OCI-LY3 (cell line): ENCODE data around the gene VENTX.

Experiments
- EZH2phosphoT487 ChIP-seq: fragments of 200-600 bp; shearing (Covaris generic); IDR thresholded peaks from 2 replicates; pipeline ENCODE4 v1.6.1; 2018; ENCODE audit warnings: antibody characterized with exemption, mixed run types, low read depth
- TF ChIP-seq, protein P1 (sequence below): fragments of 200-600, 300-600 bp; sonication (generic); IDR thresholded peaks from 2 replicates; pipeline ENCODE4 v1.5.1; 2014; ENCODE audit warnings: antibody characterized with exemption, low read length, low read depth

DNA sequence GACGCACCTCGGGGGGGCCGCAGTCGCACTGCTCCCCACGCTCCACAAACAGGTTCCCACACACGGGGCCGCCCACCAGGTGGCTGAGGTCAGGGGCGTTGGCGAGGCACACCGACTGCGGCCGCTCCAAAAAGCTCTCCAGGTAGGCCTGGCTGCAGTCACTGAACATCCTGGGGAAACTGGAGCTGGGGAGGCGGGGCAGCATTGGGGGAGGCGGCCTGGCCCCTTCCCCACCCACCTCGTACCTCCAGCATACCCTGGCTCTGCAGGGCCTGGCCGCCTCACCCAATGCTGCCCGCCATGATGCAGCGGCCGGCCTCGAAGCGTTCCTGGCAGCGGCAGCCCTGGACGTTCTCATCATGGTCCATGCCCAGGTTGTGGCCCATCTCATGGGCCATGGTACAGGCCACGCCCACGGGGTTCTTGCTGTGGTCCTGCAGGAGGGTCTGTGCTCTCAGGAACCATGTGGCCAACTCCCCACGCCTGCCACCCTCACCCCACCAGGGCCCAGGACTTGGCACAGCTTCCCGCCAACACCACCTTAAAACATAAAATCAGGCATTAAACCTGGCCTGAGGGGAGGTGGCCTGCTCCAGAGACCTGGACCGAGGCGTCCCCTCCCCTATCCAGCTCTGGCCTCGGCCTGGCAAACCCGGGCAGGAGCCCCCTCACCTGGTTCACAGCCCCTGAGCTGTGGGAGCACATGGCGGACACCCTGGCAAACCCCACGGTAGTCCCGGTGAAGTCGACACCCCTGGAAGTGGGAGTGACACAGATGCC, 34.1 kb downstream of the VENTX start:
- TF ChIP-seq, protein P1, sequence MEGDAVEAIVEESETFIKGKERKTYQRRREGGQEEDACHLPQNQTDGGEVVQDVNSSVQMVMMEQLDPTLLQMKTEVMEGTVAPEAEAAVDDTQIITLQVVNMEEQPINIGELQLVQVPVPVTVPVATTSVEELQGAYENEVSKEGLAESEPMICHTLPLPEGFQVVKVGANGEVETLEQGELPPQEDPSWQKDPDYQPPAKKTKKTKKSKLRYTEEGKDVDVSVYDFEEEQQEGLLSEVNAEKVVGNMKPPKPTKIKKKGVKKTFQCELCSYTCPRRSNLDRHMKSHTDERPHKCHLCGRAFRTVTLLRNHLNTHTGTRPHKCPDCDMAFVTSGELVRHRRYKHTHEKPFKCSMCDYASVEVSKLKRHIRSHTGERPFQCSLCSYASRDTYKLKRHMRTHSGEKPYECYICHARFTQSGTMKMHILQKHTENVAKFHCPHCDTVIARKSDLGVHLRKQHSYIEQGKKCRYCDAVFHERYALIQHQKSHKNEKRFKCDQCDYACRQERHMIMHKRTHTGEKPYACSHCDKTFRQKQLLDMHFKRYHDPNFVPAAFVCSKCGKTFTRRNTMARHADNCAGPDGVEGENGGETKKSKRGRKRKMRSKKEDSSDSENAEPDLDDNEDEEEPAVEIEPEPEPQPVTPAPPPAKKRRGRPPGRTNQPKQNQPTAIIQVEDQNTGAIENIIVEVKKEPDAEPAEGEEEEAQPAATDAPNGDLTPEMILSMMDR = no peak
- TF ChIP-seq EZH2phosphoT487 = no peak
